GM21367 (cell line): Measurements from ENCODE around the gene LGALS9C.
"Not testable (repeated sequence)": the region's sequence is repeated elsewhere in the genome, so short reads cannot be mapped to it uniquely, and the experiment has no call there.

Experiments
- ATAC-seq: cut with Tn5 transposase; IDR thresholded peaks from one replicate; pipeline ENCODE4 v1.9.1; 2021; ENCODE audit not compliant: unreplicated experiment

Gene LGALS9C

DNA sequence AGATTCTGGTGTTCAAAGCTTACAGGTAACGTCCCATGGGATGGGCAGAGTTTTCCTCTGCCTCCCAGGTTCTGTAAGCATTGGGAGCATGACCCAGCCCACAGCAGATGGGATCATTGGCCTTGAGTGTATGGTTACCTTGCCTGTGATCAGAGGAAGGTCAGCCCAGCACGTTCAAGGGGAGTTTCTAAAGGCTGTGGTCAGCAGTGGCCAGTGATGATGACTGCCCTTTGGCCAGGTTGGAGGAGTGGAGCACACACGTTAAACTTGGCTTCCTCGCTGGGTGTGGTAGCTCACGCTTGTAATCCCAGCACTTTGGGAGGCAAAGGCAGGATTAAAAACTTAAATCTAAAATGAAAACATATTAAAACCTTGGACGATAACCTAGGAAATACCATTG, 51.8 kb downstream of the LGALS9C start:
- ATAC-seq = not testable (repeated sequence)

DNA sequence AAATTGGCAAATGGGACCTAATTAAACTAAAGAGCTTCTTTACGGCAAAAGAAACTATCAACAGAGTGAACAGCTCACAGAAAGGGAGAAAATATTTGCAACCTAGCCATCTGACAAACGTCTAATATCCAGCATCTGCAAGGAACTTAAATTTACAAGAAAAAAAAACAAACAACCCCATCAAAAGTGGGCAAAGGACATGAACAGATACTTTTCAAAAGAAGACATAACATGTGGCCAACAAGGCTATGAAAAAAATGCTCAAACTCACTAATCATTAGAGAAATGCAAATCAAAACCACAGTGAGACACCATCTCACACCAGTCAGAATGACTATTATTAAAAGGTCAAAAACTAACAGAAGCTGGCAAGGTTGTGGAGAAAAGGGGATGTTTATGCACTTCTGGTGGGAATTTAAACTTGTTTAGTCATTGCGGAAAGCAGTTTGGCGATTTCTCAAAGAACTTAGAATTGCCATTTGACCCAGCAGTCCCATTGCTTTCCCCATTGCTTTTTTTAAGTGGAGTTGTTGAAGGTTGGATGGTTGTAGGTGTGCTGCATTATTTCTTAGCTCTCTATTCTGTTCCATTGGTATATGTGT, 52.4 kb downstream of the LGALS9C start:
- not testable (repeated sequence) for ATAC-seq

GRCh38 chr17:18530405-18530804, 53.8 kb downstream of the LGALS9C start:
- ATAC-seq = not testable (repeated sequence)

DNA sequence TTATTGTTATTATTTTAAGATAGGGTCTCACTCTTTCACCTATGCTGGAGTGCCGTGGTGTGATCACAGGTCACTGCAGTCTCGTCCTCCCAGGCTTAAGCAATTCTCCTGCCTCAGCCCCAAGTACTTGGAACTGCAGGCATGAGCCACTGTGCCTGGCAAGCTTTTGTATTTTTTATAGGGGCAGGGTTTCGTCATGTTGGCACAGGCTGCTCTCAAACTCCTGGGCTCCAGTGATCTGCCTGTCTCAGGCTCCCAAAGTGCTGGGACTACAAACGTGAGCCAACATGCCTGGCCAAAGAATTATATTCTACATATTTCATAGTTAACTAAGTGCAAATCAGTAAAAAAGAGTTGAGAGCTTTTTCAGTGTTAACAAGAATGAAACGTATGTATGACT, 65.6 kb downstream of the LGALS9C start:
- ATAC-seq = not testable (repeated sequence)

- ATAC-seq = not testable (repeated sequence)
Observed at GRCh38 chr17:18542907-18543306, 66.3 kb downstream of the LGALS9C start.
